CD1c-positive myeloid dendritic cell (primary cell): ENCODE data around the gene HEATR5B.
"Not testable (repeated sequence)": the region's sequence is repeated elsewhere in the genome, so short reads cannot be mapped to it uniquely, and the experiment has no call there.

Experiments
- DNase-seq: peaks from one replicate; pipeline ENCODE4 v3.0.0-alpha.2; 2016; ENCODE audit errors: extremely low spot score

HEATR5B gene

DNA sequence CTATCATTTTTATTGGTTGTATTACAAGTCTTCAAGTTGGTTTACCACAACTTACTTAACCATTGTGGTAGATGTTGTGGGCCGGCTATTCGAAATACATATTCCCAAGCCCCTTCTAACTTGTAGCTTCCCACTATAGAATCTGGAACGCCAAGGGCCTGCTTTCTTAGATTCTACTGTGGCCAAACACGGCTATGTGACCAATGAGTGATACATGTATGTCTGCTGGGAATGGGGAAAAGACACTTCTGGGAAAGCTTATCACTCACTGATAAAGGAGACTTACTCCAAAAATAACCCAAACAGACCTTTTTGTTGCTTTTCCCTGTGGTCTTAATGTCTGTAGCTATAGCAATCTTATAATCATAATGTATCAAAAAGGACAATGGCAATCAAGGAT, 142.3 kb downstream of the HEATR5B start:
- DNase-seq, result no peak

DNA sequence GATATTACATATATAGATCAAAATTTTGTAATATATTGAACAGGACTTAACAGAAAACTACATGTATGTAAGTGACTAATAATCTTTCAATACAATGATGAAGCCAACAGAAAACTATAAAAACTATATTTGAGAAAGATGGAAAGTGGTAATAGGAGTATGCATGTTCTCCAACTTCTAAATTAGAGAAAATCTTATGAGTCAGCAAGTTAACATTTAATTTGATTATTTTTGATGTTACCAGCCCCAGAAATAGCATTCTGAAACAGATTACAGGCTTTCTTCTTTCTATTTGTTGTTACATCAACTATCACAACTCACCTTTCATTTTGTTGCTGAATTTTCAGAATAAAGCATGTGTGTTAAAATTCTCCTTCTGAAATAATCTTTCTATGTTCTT, 147.6 kb downstream of the HEATR5B start:
- not testable (repeated sequence) for DNase-seq

DNA sequence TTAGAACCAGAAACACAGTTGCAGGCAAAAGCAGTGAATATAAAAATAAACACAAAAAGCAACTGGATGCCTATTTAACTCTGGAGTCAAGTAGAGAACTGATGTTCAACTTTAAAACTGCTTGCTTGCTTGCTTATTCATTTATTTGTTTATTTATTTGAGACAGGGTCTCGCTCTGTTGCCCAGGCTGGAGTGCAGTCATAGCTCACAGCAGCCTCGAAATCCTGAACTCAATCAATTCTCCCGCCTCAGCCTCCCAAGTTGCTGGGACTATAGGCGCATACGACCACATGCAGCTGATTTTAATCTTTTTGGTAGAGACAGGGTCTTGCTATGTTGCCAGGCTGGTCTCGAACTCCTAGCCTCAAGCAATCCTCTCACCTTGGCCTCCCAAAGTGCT, 152.5 kb downstream of the HEATR5B start:
- DNase-seq, result not testable (repeated sequence)
